ENCODE data around the gene NAA16.
A peak's percentile ranks its signal among the peaks of the same experiment; 100 is the strongest.
"Not testable (repeated sequence)": the region's sequence is repeated elsewhere in the genome, so short reads cannot be mapped to it uniquely, and the experiment has no call there.

The NAA16 gene

DNA sequence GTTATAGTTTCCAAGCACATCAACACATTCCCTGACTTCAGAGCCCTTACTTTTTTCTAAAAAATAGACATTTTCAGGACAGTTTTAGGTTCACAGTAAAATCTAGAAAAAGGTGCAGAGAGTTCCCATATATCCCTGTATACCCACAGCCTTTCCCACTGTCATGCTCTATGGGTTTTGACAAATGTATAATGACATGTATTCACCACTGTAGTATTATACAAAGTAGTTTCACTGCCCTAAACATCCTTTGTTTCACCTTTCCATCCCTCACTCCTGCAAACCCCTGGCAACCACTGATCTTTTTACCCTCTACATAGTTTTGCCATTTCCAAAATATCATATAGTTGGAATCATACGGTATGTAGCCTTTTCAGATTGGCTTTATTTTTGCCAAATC is 15.6 kb downstream of the NAA16 start:
- H3K9me3 ChIP-seq (ENCODE audit: control insufficient read depth, insufficient read depth, low read depth, low read length): no peaks in the 10 kb centered on the region
- no peaks in the 10 kb centered on the region for H3K27me3 ChIP-seq (ENCODE audit: control insufficient read depth, insufficient read depth, low read length)
- no peak overlapping the region for H3K9ac ChIP-seq (ENCODE audit: low read length)
- H3K4me3 ChIP-seq (ENCODE audit: low read depth, low read length): no peak overlapping the region
- no peaks in the 10 kb centered on the region for H3K4me1 ChIP-seq (ENCODE audit: control insufficient read depth, insufficient read depth, low read length)
- H3K27ac ChIP-seq (ENCODE audit: low read depth, low read length): no peak overlapping the region
- H3K36me3 ChIP-seq (ENCODE audit: control insufficient read depth, insufficient read depth, low read length): peaks cover 68% of the 10 kb centered on the region

DNA sequence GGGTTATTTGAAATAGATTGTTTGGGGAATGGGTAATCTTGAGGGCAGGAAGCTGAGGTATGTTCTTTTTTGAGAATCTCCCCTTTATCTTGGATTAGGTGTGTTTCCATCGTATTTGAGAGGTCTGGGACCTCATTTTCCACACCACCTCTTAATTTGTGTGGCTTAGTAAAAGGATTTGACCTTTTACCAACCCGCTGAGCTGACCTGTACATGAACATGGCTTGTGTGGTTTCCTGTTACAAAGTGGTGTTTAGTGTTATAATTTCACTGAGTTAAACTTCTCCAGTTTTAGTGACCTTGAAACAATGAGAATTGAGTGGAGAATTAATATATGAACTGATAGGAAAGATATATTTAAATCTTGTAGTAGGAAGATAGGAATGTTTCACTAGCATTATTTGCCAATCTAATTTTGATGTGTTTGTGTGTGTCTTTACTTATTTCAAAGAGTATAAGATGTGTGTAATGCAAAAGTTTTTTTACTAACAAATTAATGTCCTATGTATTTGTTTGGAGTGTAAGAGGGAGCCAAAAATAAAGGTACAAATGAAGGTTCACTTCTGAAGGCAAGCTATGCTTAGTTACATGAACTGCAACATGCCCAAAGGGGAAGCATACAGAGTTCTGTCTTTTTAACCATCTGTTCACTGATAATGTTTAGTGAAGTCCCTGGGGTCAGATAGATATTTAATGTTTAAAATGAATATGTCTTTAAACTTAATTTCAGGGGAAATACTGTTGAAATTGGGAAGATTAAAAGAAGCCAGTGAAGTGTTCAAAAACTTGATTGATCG is 17.1 kb downstream of the NAA16 start:
- Histone ChIP-seq H3K4me1 (ENCODE audit: control insufficient read depth, insufficient read depth, low read length) (no peaks in the 10 kb centered on the region), H3K36me3 (ENCODE audit: control insufficient read depth, insufficient read depth, low read length) (peaks cover 72% of the 10 kb centered on the region), H3K4me3 (ENCODE audit: low read depth, low read length) (no peak overlapping the region), H3K27me3 (ENCODE audit: control insufficient read depth, insufficient read depth, low read length) (no peaks in the 10 kb centered on the region), H3K9me3 (ENCODE audit: control insufficient read depth, insufficient read depth, low read depth, low read length) (no peaks in the 10 kb centered on the region), H3K9ac (ENCODE audit: low read length) (no peak overlapping the region), H3K27ac (ENCODE audit: low read depth, low read length) (no peak overlapping the region)

DNA sequence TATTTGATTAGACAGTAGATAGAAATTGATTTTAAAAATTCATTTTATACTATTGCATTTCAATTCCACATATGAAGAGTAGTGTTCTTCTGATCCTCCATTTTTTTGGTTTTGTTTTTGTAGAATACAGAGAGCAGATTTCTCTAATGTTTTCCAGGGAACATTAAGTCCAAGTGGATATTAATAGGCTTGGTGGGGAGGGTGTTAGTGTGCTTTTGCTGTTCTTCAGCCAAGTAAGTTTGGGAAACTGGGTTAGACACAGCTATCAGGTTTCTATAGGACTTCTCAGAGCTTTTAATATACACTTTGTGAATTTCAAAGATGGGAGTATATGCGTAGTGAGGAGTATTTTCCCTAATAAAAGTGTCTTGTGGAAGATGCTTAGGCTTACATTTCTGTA is 21.8 kb downstream of the NAA16 start:
- H3K36me3 ChIP-seq (ENCODE audit: control insufficient read depth, insufficient read depth, low read length): peaks cover 65% of the 10 kb centered on the region

DNA sequence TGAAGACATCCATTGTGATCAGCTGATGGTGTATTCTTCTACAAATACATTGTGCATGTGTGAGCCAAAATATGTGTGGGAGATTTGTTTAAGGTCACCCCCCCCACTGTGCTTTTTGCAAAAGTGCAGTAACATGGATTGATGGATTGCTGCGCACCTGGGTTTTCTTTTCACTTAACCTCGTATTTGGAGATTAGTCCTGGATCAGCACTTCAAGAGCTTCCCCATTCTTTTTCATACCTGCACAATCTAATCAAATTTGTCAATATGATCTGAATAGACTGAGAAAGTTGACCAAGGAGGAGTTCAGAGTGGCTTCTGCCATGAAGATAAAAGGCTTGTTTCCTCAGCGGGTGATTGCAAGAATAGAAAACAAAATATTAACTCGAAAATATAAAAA is 23.7 kb downstream of the NAA16 start:
- Histone ChIP-seq H3K4me3 (ENCODE audit: low read depth, low read length) (no peak overlapping the region), H3K4me1 (ENCODE audit: control insufficient read depth, insufficient read depth, low read length) (no peaks in the 10 kb centered on the region), H3K36me3 (ENCODE audit: control insufficient read depth, insufficient read depth, low read length) (peaks cover 58% of the 10 kb centered on the region), H3K9me3 (ENCODE audit: control insufficient read depth, insufficient read depth, low read depth, low read length) (no peaks in the 10 kb centered on the region), H3K9ac (ENCODE audit: low read length) (no peak overlapping the region), H3K27ac (ENCODE audit: low read depth, low read length) (no peak overlapping the region), H3K27me3 (ENCODE audit: control insufficient read depth, insufficient read depth, low read length) (no peaks in the 10 kb centered on the region)

More for the DNA sequence above, 21.8 kb downstream of the NAA16 start:
- Histone ChIP-seq H3K4me1 (ENCODE audit: control insufficient read depth, insufficient read depth, low read length) (no peaks in the 10 kb centered on the region), H3K9me3 (ENCODE audit: control insufficient read depth, insufficient read depth, low read depth, low read length) (no peaks in the 10 kb centered on the region), H3K27me3 (ENCODE audit: control insufficient read depth, insufficient read depth, low read length) (no peaks in the 10 kb centered on the region), H3K4me3 (ENCODE audit: low read depth, low read length) (no peak overlapping the region), H3K27ac (ENCODE audit: low read depth, low read length) (no peak overlapping the region), H3K9ac (ENCODE audit: low read length) (no peak overlapping the region)

DNA sequence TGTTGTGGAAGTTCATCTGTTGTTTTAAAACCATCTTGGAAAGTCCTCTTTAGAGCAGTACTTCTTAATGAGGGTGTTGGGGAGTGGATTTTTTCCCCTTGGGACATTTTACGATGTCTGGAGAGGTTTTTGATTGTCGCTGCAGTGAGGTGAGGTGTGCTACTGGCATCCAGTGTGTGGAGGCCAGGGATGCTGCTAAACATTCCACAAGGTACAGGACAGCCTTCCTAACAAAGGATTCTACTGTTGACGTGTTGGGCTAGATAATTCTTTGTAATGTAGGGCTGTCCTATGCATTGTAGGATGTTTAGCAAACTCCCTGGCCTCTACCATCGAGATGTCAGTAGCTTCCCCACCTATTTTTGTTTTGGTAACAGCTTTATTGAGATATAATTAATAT is 33.3 kb downstream of the NAA16 start:
- Histone ChIP-seq H3K36me3 (ENCODE audit: control insufficient read depth, insufficient read depth, low read length) (peaks cover 40% of the 10 kb centered on the region), H3K9ac (ENCODE audit: low read length) (no peak overlapping the region), H3K4me3 (ENCODE audit: low read depth, low read length) (no peak overlapping the region), H3K4me1 (ENCODE audit: control insufficient read depth, insufficient read depth, low read length) (no peaks in the 10 kb centered on the region), H3K27me3 (ENCODE audit: control insufficient read depth, insufficient read depth, low read length) (no peaks in the 10 kb centered on the region), H3K9me3 (ENCODE audit: control insufficient read depth, insufficient read depth, low read depth, low read length) (no peaks in the 10 kb centered on the region), H3K27ac (ENCODE audit: low read depth, low read length) (no peak overlapping the region)

DNA sequence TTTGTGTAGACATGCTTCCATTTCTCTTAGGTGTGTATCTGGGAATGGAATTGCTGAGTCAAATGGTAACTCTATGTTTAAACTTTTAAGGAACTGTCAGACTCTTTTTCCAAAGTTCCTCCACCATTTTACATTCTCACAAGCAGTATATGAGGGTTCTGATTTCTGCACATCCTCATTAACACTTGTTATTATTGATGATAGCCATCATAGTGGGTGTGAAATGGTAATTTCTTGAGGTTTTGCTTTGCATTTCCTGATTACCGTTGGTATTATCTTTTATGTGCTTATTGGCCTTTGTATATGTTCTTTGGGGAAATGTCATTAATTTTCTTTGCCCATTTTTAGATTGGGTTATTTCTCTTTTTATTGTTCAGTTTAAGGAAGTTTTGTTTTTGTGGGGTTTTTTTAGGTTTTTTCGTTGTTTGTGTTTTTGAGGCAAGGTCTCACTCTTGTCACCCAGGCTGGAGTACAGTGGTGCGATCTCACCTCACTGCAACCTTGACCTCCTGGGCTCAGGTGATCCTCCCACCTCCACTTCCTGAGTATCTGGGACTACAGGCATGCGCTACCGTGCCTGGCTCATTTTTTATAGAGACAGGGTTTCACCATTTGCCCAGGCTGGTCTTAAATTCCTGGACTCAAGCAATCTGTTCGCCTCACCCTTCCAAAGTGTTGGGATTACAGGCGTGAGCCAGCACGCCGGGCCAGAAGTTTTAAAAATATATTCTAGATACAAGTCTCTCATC is 34.3 kb downstream of the NAA16 start:
- peaks cover 36% of the 10 kb centered on the region for H3K36me3 ChIP-seq (ENCODE audit: control insufficient read depth, insufficient read depth, low read length)

DNA sequence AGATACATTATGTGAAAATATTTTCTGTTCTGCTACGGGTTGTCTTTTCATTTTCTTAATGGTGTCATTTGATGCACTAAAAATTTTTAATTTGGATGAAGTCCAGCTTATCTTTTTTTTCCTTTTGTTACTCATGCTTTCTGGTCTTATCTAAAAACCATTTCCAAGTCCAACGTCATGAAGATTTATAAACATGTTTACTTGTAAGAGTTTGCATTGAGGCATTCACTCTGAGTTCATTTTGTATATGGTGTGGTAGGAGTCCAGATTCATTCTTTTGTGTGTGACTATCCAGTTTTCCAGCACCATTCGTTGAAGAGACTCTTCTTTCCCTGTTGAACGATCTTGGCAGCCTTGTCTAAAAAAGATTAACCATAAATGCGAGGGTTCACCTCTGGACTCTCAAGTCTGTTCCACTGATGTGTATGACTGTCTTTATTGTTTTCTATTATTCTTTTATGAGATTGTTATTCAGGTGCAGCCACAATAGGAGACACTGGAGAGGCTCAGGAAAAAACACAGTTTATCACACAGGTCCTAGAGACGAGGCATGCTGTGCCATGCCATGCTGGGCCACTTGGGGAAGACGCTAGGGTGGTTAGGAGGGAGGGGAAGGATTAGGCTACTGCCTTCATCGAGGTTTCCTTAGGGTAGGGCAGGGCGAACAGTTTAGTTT is 35.0 kb downstream of the NAA16 start:
- no peak overlapping the region for H3K27ac ChIP-seq (ENCODE audit: low read depth, low read length)
- no peak overlapping the region for H3K4me3 ChIP-seq (ENCODE audit: low read depth, low read length)
- H3K9me3 ChIP-seq (ENCODE audit: control insufficient read depth, insufficient read depth, low read depth, low read length): no peaks in the 10 kb centered on the region
- H3K9ac ChIP-seq (ENCODE audit: low read length): no peak overlapping the region
- no peaks in the 10 kb centered on the region for H3K27me3 ChIP-seq (ENCODE audit: control insufficient read depth, insufficient read depth, low read length)
- H3K4me1 ChIP-seq (ENCODE audit: control insufficient read depth, insufficient read depth, low read length): no peaks in the 10 kb centered on the region
- H3K36me3 ChIP-seq (ENCODE audit: control insufficient read depth, insufficient read depth, low read length): peaks cover 34% of the 10 kb centered on the region

More for the DNA sequence above, 34.3 kb downstream of the NAA16 start:
- Histone ChIP-seq H3K9ac (ENCODE audit: low read length) (no peak overlapping the region), H3K27ac (ENCODE audit: low read depth, low read length) (no peak overlapping the region), H3K9me3 (ENCODE audit: control insufficient read depth, insufficient read depth, low read depth, low read length) (no peaks in the 10 kb centered on the region), H3K4me3 (ENCODE audit: low read depth, low read length) (no peak overlapping the region), H3K4me1 (ENCODE audit: control insufficient read depth, insufficient read depth, low read length) (no peaks in the 10 kb centered on the region), H3K27me3 (ENCODE audit: control insufficient read depth, insufficient read depth, low read length) (no peaks in the 10 kb centered on the region)

DNA sequence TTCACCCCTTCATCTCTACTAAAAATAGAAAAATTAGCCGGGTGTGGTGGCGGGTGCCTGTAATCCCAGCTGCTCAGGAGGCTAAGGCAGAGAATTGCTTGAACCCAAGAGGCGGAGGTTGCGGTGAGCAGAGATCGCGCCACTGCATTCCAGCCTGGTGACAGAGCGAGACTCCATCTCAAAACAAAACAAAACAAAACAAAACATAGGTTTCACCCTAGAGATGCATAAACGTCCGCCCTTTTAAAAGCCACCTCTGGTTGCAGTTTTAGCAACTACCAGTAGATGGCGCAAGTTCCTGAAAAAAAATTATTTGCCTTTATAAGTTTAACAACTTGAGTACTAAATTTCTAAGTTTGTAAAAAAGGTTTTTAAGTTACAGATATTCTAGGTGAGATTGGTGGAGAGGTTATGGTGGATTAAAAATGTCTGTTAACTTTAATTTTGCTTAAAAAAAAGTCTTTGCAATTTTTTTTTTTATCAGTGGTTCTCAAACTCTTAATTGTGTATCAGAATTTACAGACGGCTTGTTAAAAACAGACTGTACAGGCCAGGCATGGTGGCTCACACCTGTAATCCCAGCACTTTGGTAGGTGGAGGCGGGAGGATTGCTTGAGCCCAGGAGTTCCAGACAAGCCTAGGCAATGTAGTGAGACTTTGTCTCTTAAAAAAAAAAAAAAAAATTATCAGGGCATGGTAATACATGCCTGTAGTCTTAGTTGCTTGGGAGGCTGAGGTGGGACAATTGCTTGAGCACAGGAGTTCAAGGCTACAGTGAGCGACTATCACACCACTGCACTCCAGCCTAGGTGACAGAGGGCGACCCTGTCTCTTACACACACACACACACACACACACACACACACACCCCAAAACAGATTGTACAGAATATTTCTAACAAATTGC is 42.1 kb downstream of the NAA16 start:
- Histone ChIP-seq H3K4me3 (ENCODE audit: low read depth, low read length) (no peak overlapping the region), H3K4me1 (ENCODE audit: control insufficient read depth, insufficient read depth, low read length) (no peaks in the 10 kb centered on the region), H3K36me3 (ENCODE audit: control insufficient read depth, insufficient read depth, low read length) (peaks cover 27% of the 10 kb centered on the region), H3K9me3 (ENCODE audit: control insufficient read depth, insufficient read depth, low read depth, low read length) (no peaks in the 10 kb centered on the region), H3K9ac (ENCODE audit: low read length) (no peak overlapping the region), H3K27ac (ENCODE audit: low read depth, low read length) (peak overlapping the region; percentile 68; the same call in 1 of the 2 replicates), H3K27me3 (ENCODE audit: control insufficient read depth, insufficient read depth, low read length) (no peaks in the 10 kb centered on the region)

DNA sequence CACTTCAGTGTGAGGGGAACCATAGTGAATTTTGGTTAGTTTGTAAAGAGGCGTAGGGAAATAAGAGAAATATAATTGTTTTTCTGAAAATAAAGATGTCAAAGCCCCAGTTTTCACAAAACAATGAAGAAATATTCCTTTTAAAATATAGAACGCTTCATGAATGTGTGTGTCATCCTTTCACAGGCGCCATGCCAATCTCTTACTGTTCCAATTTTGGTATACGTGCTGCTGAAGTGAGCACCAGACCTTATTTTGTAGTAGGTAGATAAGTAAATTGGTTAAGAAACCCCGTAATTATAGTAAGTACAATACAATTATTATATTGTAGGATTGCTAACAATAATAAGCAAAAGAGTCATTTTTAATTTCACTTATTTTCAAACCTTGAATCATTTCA is 43.3 kb downstream of the NAA16 start:
- Histone ChIP-seq H3K27me3 (ENCODE audit: control insufficient read depth, insufficient read depth, low read length) (no peaks in the 10 kb centered on the region), H3K36me3 (ENCODE audit: control insufficient read depth, insufficient read depth, low read length) (peaks cover 40% of the 10 kb centered on the region), H3K27ac (ENCODE audit: low read depth, low read length) (no peak overlapping the region), H3K4me3 (ENCODE audit: low read depth, low read length) (no peak overlapping the region), H3K9ac (ENCODE audit: low read length) (no peak overlapping the region), H3K4me1 (ENCODE audit: control insufficient read depth, insufficient read depth, low read length) (no peaks in the 10 kb centered on the region), H3K9me3 (ENCODE audit: control insufficient read depth, insufficient read depth, low read depth, low read length) (no peaks in the 10 kb centered on the region)

DNA sequence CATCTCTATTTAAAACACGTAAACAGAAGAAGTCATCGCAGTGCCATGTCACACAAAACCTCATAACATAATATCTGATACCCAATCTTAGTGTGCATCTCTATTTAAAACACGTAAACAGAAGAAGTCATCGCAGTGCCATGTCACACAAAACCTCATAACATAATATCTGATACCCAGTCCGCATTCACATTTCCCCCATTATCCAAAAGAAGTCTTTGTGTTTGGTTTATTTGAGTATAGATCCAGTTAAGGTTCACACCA is 45.2 kb downstream of the NAA16 start:
- not testable (repeated sequence) for H3K27me3 ChIP-seq (ENCODE audit: control insufficient read depth, insufficient read depth, low read length); H3K4me1 ChIP-seq (ENCODE audit: control insufficient read depth, insufficient read depth, low read length); H3K9ac ChIP-seq (ENCODE audit: low read length); H3K4me3 ChIP-seq (ENCODE audit: low read depth, low read length); H3K9me3 ChIP-seq (ENCODE audit: control insufficient read depth, insufficient read depth, low read depth, low read length); H3K27ac ChIP-seq (ENCODE audit: low read depth, low read length)
- peaks cover 54% of the 10 kb centered on the region for H3K36me3 ChIP-seq (ENCODE audit: control insufficient read depth, insufficient read depth, low read length)

All from HUES6 (cell line).